Glomerular visceral epithelial cell (primary cell): ENCODE data around the gene DNAH2.

ENCODE experiments used
- DNase-seq: peaks from one replicate; pipeline ENCODE4 v3.0.0-alpha.2; 2016; ENCODE audit errors: extremely low spot score

Gene DNAH2, protein sequence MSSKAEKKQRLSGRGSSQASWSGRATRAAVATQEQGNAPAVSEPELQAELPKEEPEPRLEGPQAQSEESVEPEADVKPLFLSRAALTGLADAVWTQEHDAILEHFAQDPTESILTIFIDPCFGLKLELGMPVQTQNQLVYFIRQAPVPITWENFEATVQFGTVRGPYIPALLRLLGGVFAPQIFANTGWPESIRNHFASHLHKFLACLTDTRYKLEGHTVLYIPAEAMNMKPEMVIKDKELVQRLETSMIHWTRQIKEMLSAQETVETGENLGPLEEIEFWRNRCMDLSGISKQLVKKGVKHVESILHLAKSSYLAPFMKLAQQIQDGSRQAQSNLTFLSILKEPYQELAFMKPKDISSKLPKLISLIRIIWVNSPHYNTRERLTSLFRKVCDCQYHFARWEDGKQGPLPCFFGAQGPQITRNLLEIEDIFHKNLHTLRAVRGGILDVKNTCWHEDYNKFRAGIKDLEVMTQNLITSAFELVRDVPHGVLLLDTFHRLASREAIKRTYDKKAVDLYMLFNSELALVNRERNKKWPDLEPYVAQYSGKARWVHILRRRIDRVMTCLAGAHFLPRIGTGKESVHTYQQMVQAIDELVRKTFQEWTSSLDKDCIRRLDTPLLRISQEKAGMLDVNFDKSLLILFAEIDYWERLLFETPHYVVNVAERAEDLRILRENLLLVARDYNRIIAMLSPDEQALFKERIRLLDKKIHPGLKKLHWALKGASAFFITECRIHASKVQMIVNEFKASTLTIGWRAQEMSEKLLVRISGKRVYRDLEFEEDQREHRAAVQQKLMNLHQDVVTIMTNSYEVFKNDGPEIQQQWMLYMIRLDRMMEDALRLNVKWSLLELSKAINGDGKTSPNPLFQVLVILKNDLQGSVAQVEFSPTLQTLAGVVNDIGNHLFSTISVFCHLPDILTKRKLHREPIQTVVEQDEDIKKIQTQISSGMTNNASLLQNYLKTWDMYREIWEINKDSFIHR (N-terminal part only)

GRCh38 chr17:7716901-7717755, at the start of gene DNAH2:
DNAH2 (plus strand) TSS chr17:7717744; CDS start chr17:7719735, 1,991 bp downstream.
- peak; percentile 96 for DNase-seq

DNA sequence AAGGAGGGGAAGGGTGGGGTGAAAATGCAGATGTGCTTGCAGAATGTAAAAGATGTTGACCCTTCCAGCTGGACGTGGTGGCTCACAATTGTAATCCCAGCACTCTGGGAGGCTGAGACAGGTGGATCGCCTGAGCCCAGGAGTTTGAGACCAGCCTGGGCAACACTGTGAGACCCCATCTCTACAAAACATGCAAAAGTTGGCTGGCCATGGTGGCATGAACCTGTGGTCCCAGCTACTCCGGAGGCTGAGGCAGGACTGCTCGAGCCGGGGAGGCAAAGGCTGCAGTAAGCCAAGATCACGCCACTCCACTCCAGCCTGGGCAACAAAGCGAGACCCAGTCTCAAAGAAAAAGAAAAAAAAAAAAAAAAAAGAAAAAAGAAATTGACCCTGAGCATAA, 49.1 kb upstream of the DNAH2 start:
- no peak for DNase-seq

DNA sequence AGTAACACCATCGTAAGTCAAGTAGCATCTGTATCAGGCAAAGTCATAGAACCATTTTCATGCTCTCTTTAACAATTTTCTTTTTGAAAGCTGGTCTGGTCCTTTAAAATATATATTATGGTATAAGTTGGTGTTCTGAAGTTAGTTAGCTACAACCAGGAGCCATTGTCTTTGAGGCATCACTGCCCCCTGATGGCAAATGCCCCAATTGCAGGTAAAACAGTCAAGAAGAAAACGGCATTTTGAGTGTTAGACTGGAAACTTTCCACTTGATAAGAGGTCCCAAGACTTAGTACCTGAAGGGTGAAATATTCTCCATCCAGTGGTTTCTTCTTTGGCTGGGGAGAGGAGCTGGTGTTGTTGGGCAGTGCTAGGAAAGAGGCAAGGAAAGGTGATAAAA, 44.3 kb upstream of the DNAH2 start:
- peak; percentile 24 for DNase-seq

GRCh38 chr17:7674934-7675333, 42.6 kb upstream of the DNAH2 start:
- DNase-seq, result no peak

DNA sequence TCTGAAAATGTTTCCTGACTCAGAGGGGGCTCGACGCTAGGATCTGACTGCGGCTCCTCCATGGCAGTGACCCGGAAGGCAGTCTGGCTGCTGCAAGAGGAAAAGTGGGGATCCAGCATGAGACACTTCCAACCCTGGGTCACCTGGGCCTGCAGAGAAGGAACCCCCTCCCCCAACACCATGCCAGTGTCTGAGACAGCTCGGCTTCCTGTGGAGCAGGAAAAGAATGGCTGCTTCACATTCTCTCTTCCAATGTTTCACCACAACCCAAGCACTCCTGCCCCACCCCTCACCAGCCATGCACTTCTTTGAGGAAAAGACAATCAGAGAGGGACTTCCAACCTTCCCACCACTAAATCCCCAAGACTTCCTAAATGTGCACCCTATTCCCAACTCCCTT, 41.0 kb upstream of the DNAH2 start:
- no peak for DNase-seq

DNA sequence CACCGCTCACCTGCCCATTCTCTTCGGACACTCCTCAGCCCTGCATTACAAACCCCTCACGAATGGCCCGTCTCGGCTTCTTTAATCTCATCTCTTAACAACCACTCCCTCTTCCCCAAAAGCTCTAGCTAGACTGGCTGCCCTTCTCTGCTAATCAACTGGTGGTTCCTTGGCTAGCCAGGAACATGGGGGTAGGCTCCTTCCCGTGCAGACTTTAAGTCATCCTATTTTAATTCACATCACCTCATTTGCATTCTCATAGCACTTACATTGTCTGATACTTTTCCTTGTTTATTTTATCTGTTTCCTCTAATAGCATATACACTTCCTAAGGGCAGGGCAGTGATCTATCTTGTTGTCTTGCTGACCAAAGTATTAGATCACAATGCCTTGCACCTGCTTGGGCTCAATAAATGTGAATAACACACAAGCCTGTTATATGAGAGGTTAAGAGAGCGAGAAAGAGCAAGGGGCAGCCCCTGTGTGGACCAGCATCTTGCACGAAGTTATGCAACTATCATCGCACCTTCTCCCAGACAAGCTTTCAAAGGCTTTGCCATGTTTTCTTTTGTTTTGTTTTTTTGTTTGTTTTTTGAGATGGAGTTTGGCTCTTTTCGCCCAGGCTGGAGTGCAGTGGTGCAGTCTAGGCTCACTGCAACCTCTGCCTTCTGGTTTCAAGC, 40.0 kb upstream of the DNAH2 start:
- no peak for DNase-seq

DNA sequence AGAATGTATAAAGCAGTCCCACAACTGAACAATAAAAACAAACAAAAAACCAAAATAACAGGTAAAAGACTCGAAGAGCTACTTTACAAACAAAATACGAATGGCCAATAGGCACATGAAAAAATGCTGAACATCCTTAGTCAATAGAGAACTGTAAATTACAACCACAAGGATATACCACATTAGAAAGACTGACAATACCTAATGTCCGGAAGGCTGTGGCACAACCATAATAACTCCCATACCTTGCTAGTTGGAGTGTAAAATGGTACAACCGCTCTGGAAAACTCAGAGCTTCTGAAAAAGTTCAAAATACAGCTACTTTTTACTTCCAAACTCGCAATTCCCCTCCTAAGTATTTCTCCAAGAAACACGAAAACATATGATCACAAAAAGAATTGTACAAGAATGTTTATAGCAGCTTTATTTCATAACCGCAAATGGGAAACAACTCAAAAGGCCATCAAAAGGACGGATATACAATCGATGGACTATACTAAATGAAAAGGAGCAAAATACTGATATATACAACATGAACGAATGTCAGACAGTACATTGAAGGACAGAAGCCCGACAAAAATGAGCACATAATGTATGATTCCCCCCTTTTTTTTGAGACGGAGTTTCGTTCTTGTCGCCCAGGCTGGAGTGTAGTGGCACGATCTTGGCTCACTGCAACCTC, 32.6 kb upstream of the DNAH2 start:
- DNase-seq, result no peak

DNA sequence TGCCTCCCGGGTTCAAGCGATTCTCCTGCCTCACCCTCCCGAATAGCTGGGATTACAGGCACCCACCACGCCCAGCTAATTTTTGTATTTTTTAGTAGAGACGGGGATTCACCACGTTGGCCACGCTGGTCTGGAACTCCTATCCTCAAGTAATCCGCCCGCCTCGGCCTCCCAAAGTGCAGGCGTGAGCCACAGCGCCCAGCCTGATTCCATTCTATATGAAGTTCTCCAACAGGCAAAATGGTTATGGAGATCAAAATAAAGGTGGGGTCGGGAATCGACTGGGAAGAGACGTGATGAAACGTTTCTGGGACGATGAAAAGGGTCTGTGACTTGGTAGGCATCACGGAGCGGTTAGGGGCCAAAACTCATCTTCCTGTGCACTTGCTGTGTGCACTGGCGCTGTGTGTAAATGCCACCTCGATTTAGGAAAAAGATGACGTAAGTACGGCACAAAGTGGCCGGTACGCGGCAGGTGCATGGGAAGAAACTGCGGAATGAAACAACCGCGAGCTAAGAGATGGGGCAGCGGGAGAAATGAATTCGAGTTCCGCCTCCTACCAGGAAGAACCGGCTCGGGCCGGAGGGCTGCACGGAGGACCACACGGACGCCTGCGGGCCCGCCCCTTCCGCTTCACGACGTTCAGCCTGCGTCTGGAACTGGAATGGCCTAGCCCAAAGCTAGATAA, 31.9 kb upstream of the DNAH2 start:
- peak; percentile 91 for DNase-seq

DNA sequence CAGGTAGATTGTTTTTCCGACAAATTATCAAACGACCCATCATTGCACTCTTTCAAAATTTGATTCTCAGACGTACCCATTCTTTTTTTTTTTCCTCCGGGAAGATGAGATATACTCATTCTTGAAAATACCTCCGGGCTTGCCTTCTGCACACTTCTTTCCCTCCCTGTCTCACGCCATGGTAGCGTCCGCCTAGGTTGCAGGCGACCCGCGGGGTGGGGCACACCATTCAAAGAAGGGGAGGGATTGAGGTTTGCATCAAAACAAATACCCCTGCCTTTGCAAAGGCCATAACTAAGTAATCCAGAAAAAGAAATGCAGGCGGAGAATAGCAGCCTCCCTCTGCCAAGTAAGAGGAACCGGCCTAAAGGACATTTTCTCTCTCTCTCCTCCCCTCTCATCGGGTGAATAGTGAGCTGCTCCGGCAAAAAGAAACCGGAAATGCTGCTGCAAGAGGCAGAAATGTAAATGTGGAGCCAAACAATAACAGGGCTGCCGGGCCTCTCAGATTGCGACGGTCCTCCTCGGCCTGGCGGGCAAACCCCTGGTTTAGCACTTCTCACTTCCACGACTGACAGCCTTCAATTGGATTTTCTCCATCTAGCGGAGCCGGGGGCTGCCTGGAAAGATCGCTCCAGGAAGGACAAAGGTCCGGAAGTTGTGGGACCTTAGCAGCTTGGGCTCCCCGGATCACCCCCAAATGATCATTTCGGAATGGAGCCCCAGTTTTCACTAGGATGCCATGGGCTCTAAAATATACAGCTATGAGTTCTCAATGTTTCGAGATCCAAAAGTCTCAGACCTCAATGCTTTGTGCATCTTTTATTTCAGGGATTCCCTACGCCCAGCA, 31.1 kb upstream of the DNAH2 start:
- peak; percentile 80 for DNase-seq

- DNase-seq, result peak; percentile 95
Measured at GRCh38 chr17:7687072-7687907, 30.3 kb upstream of the DNAH2 start, which contains the start of gene TP53. TP53 (minus strand) TSS chr17:7687490; CDS start chr17:7676594, 10,896 bp downstream.

GRCh38 chr17:7687908-7688807, 29.4 kb upstream of the DNAH2 start, which contains the start of gene WRAP53:
WRAP53 (plus strand) TSS chr17:7688477; CDS start chr17:7688649, 172 bp downstream.
- peak; percentile 99 for DNase-seq

GRCh38 chr17:7688808-7689316, 28.7 kb upstream of the DNAH2 start:
- DNase-seq, result no peak

DNA sequence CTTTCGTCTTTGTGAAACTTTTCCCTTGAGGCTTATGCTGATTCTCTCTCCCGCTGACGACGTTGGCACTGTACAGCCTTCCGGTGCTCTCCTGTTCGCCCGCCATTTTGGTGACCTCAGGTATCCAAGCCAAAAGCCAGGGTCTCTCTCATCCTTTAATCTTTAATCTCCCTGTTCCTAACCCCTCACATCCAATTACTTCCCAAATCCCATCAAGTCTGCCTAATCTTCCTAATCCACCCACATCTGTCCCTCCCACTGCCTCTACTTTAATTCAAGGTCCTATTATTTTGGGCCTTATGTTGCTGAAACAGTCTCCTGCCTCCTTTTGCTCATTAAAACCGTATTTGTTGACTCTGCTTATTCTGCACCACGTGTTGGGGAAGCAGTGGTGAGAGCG, 22.0 kb upstream of the DNAH2 start:
- no peak for DNase-seq

DNA sequence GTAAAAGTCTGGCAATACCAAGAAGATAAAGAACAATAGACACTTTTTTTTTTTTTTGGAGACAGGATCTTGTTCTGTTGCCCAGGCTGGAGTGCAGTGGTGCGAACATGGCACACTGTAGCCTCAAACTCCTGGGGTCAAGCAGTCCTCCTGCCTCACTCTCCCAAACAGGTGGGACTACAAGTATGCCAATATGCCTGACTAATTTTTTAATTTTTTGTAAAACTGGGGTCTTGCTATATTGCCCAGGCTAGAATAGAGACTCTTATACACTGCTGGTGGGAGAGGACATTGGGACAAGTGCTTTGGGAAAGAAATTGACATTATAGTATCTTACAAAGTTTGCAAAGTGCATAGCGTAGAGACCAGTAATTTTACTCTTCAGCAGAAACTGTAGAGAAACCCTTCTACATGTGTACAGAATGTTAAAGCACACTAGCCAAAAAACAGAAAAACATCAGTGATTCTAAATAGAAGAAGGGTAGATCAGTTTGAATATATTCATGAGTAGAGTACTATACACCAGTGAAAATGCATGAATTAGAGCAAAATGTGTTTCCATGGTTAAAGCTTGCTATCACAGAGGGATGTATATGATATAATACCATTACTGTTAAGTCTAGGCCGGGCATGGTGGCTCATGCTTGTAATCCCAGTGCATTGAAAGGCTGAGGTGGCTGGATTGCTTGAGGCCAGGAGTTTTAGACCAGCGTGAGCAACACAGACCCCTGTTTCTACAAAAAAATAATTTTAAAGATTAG, 19.5 kb upstream of the DNAH2 start:
- DNase-seq, result no peak

DNA sequence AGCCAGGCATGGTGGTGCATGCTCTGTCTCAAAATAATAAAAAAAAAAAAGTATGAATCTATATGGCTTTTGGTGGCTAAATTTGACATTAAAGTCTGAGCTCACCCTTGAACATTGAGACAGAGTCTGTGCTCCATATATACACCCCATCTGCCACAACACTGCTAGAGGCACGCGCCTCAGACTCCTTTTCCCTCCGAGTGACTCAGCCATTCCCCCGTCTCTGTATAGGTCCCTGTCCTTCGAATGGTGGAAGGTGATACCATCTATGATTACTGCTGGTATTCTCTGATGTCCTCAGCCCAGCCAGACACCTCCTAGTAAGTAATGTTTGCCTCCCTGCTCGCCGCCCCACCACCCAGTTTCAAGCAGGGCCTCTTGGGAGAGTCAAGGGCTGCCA, 17.0 kb upstream of the DNAH2 start:
- DNase-seq, result no peak

DNA sequence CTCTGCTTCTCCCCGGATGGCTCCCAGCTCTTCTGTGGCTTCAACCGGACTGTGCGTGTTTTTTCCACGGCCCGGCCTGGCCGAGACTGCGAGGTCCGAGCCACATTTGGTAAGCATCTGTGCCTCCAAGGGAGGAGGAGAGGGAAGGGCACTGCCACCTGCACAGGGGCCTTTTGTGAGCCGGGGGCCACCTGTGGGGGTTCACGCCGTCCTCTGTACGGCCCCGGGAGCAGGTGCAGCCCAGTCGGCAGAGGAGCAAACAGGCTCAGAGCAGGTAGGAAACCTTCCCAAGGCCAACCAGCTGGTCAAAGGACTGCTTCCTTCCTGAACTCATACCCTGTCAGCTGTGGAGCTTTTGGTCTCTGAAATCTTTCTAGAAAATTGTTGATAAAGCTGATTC, 15.9 kb upstream of the DNAH2 start:
- DNase-seq, result no peak
